ENCODE data around the gene ERFE.

DNA sequence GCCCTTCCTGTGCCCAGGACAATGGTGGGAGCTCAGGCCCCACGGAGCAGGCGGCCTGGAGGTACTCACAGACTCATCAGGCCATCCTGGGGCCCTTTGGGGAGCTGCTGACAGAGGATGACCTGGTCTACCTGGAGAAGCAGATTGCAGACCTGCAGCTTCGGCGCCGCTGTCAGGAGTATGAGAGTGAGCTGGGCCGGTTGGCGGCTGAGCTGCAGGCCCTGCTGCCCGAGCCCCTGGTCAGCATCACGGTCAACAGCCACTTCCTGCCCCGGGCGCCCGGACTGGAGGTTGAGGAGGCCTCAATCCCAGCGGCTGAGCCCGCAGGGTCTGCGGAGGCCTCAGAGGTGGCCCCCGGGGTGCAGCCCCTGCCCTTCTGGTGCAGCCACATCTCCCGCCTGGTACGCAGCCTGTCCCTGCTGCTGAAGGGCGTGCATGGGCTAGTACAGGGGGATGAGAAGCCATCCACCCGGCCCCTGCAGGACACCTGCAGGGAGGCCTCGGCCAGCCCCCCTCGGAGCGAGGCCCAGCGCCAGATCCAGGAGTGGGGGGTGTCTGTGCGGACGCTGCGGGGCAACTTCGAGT lies 28.6 kb upstream of the ERFE start:
- TF ChIP-seq CTCF (IDR thresholded peaks at IDR 0.05), result no peak
- TF ChIP-seq EZH2 (IDR thresholded peaks at IDR 0.05; ENCODE audit: borderline replicate concordance, insufficient read depth, low read depth, low read length, poor library complexity, severe bottlenecking), result no peak

Measured in B cell (primary cell).